ENCODE data around the gene OR7C2.

Gene OR7C2

GRCh38 chr19:14901675-14902260 lies 39.5 kb upstream of the OR7C2 start:
- Histone ChIP-seq H3K9me3 (ENCODE audit: control insufficient read depth, insufficient read depth, low read depth, low read length) (no peaks in the 10 kb centered on the region), H3K4me1 (ENCODE audit: control insufficient read depth, insufficient read depth, low read length) (no peaks in the 10 kb centered on the region), H3K36me3 (ENCODE audit: control insufficient read depth in 2 of 2, insufficient read depth in 1 of 2, low read length in 2 of 2) (no peaks in the 10 kb centered on the region), H3K27ac (ENCODE audit: extremely low read depth, low read depth, low read length) (no peak overlapping the region), H3K4me3 (ENCODE audit: low read depth, low read length) (no peak overlapping the region)
- CTCF ChIA-PET: interaction anchor here (0.7 to 1.8 kb wide), 4 partner anchors 9 to 654 kb away, joined by 3 read pairs; no protein-coding TSS in a partner anchor
- no peak for TF ChIP-seq ZNF155 (tag by site-specific recombination; IDR thresholded peaks at IDR 0.05)
- TF ChIP-seq ZNF2 (tag by site-specific recombination; IDR thresholded peaks at IDR 0.05): no peak
- no peak for TF ChIP-seq ZNF239 (tag by site-specific recombination; IDR thresholded peaks at IDR 0.05)
- no peak for TF ChIP-seq ZBTB44 (tag by site-specific recombination; IDR thresholded peaks at IDR 0.05)
- no peak for TF ChIP-seq ZNF654 (tag by site-specific recombination; IDR thresholded peaks at IDR 0.05; ENCODE audit: low read depth)
- TF ChIP-seq RBAK (tag by site-specific recombination; IDR thresholded peaks at IDR 0.05): no peak
- no peak for TF ChIP-seq ZNF433 (tag by site-specific recombination; IDR thresholded peaks at IDR 0.05; ENCODE audit: low read depth)
- no peak for TF ChIP-seq ZNF423 (tag by site-specific recombination; IDR thresholded peaks at IDR 0.05)
- POLR2A ChIA-PET: no interaction called here

- no peaks in the 10 kb centered on the region for H3K9me3 ChIP-seq (ENCODE audit: control insufficient read depth, insufficient read depth, low read depth, low read length)
- H3K4me1 ChIP-seq (ENCODE audit: control insufficient read depth, insufficient read depth, low read length): no peaks in the 10 kb centered on the region
- TF ChIP-seq HOXA7 (CRISPR knock-in tag; IDR thresholded peaks at IDR 0.05; ENCODE audit: borderline replicate concordance) (no peak), ELK4 (IDR thresholded peaks at IDR 0.05; ENCODE audit: borderline replicate concordance, low read depth, low read length) (no peak), ZNF626 (tag by site-specific recombination; IDR thresholded peaks at IDR 0.05) (no peak), ZNF37A (tag by site-specific recombination; IDR thresholded peaks at IDR 0.05) (no peak), ZFHX2 (tag by site-specific recombination; conservative IDR thresholded peaks at IDR 0.05) (no peak), ZBTB44 (tag by site-specific recombination; IDR thresholded peaks at IDR 0.05) (no peak), ZNF354C (tag by site-specific recombination; IDR thresholded peaks at IDR 0.05; ENCODE audit: borderline replicate concordance, low read depth) (no peak), ZNF426 (tag by site-specific recombination; IDR thresholded peaks at IDR 0.05) (no peak)
- no peak overlapping the region for H3K4me3 ChIP-seq (ENCODE audit: low read depth, low read length)
- CTCF ChIA-PET: no interaction called here
- POLR2A ChIA-PET: no interaction called here
- H3K27ac ChIP-seq (ENCODE audit: extremely low read depth, low read depth, low read length): no peak overlapping the region
- no peaks in the 10 kb centered on the region for H3K36me3 ChIP-seq (ENCODE audit: control insufficient read depth in 2 of 2, insufficient read depth in 1 of 2, low read length in 2 of 2)
These were observed 34.6 kb upstream of the OR7C2 start for GRCh38 chr19:14906711-14907110.

DNA sequence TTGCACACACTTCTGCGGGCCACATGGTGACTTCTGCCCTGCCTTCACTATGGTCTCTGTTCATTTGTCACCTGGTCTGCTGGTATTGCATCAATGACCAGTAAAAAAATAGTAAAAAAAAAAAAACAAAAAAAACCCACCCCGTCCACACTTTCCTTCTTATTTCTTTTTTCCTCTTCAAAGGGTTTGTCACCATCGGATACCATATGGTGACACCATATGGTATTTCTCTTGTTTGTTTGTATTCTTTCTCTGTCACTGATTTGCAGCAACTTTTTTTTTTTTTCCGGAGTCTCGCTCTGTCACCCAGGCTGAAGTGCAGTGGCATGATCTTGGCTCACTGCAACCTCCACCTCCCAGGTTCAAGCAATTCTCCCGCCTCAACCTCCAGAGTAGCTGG lies 26.2 kb upstream of the OR7C2 start:
- CTCF ChIA-PET: no interaction called here
- Histone ChIP-seq H3K4me1 (ENCODE audit: control insufficient read depth, insufficient read depth, low read length) (no peaks in the 10 kb centered on the region), H3K27ac (ENCODE audit: extremely low read depth, low read depth, low read length) (no peak overlapping the region), H3K4me3 (ENCODE audit: low read depth, low read length) (no peak overlapping the region), H3K36me3 (ENCODE audit: control insufficient read depth in 2 of 2, insufficient read depth in 1 of 2, low read length in 2 of 2) (no peaks in the 10 kb centered on the region), H3K9me3 (ENCODE audit: control insufficient read depth, insufficient read depth, low read depth, low read length) (no peaks in the 10 kb centered on the region; the same call in 1 of the 2 replicates)
- TF ChIP-seq ZNF292 (tag by site-specific recombination; IDR thresholded peaks at IDR 0.05; ENCODE audit: borderline replicate concordance, low read depth): no peak
- no peak for TF ChIP-seq ZNF416 (tag by site-specific recombination; IDR thresholded peaks at IDR 0.05)
- no peak for TF ChIP-seq ZNF366 (tag by site-specific recombination; conservative IDR thresholded peaks at IDR 0.05)
- no peak for TF ChIP-seq ZNF626 (tag by site-specific recombination; IDR thresholded peaks at IDR 0.05)
- no peak for TF ChIP-seq ZNF558 (tag by site-specific recombination; IDR thresholded peaks at IDR 0.05)
- no peak for TF ChIP-seq ZNF561 (tag by site-specific recombination; IDR thresholded peaks at IDR 0.05; ENCODE audit: borderline replicate concordance)
- no peak for TF ChIP-seq MZF1 (tag by site-specific recombination; IDR thresholded peaks at IDR 0.05; ENCODE audit: borderline replicate concordance)
- TF ChIP-seq ZNF214 (tag by site-specific recombination; IDR thresholded peaks at IDR 0.05; ENCODE audit: borderline replicate concordance): no peak
- no peak for TF ChIP-seq ZNF19 (tag by site-specific recombination; IDR thresholded peaks at IDR 0.05; ENCODE audit: low read depth)
- TF ChIP-seq, protein P1, sequence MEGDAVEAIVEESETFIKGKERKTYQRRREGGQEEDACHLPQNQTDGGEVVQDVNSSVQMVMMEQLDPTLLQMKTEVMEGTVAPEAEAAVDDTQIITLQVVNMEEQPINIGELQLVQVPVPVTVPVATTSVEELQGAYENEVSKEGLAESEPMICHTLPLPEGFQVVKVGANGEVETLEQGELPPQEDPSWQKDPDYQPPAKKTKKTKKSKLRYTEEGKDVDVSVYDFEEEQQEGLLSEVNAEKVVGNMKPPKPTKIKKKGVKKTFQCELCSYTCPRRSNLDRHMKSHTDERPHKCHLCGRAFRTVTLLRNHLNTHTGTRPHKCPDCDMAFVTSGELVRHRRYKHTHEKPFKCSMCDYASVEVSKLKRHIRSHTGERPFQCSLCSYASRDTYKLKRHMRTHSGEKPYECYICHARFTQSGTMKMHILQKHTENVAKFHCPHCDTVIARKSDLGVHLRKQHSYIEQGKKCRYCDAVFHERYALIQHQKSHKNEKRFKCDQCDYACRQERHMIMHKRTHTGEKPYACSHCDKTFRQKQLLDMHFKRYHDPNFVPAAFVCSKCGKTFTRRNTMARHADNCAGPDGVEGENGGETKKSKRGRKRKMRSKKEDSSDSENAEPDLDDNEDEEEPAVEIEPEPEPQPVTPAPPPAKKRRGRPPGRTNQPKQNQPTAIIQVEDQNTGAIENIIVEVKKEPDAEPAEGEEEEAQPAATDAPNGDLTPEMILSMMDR (tag by site-specific recombination; IDR thresholded peaks at IDR 0.05): no peak
- no peak for TF ChIP-seq HOXA7 (CRISPR knock-in tag; IDR thresholded peaks at IDR 0.05; ENCODE audit: borderline replicate concordance)
- POLR2A ChIA-PET: no interaction called here
